ENCODE data around the gene NKAIN1.

DNA sequence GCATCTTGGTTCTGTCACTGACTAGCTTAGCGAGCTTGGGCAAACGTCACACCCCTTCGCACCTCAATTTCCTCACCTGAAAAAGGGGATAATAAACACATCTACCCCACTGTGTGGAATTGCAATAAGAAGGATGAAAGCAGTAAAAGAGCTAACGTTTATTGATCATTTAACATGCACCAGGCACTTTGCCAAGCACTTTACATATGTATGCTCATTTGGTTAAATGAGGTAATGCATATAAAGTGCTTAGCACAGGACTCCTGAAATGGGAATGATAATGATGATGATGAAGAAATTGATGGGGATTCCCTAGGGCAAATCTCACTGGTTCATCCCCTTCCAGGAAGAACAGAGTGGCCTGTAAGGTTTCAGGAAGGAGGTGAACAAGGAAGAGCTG is 4.8 kb downstream of the NKAIN1 start:
- TF ChIP-seq EZH2 (IDR thresholded peaks at IDR 0.05) (no peak), POLR2AphosphoS5 (IDR thresholded peaks at IDR 0.05; ENCODE audit: borderline replicate concordance, low read depth, low read length) (no peak), FOXP2 (optimal IDR thresholded peaks at IDR 0.05; ENCODE audit: control extremely low read depth, extremely low read length, insufficient read depth) (no peak)

Data from SK-N-MC (cell line).